Measurements from ENCODE around the gene FRMD1. TPM values are rescaled to one million over a fixed set of nuclear protein-coding genes. Genes with fewer than 3 reads are reported as not detected.

FRMD1 gene
- total RNA-seq, 1 experiment from 2014 or later, result 0.57 TPM

- TF ChIP-seq ZNF281 (CRISPR knock-in tag; IDR thresholded peaks at IDR 0.05) (no peak), FOXP1 (CRISPR knock-in tag; IDR thresholded peaks at IDR 0.05; ENCODE audit: borderline replicate concordance) (no peak), NR2C2 (CRISPR knock-in tag; IDR thresholded peaks at IDR 0.05) (no peak), E2F4 (CRISPR knock-in tag; IDR thresholded peaks at IDR 0.05; ENCODE audit: borderline replicate concordance, low read depth) (no peak)
Measured at GRCh38 chr6:168022488-168023321, 56.3 kb downstream of the FRMD1 start (continued).

DNA sequence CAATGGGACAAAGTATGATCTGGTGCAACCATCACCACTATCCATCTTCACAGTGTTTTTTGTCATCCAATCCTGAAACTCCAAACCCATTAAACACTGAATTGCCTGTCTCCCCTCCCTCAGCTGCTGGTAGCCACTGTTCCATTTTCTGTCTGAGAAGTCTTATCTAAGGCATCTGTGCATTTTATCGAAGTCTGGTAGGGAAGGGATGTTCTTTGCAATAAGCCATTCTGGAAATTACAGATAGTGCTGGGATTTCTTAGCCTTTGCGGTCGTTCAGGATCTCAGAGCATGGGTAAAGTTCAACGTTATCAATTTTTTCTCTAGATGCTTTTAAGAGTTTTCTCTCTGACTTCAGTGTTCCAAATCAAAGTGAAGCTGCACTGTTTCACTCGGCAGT, 57.4 kb downstream of the FRMD1 start:
- ChIA-PET POLR2A (no interaction called here), CTCF (no interaction called here)
- no peak for TF ChIP-seq AR (CRISPR knock-in tag; IDR thresholded peaks at IDR 0.05)
- no peak for TF ChIP-seq ZNF532 (CRISPR knock-in tag; IDR thresholded peaks at IDR 0.05; ENCODE audit: borderline replicate concordance)
- TF ChIP-seq EMX1 (CRISPR knock-in tag; IDR thresholded peaks at IDR 0.05), result no peak
- H3K27ac Mint-ChIP-seq, result no peak overlapping the region
- DNase-seq (ENCODE audit: low spot score) (no peak), ATAC-seq (no peak)
- H3K27me3 Mint-ChIP-seq (ENCODE audit: low read depth), result peaks cover 5% of the 10 kb centered on the region; the same call in 1 of the 2 replicates
- H3K36me3 Mint-ChIP-seq, result no peaks in the 10 kb centered on the region
- peaks cover 8% of the 10 kb centered on the region for H3K9me3 Mint-ChIP-seq
- no peak overlapping the region for H3K4me3 Mint-ChIP-seq
- peaks cover 24% of the 10 kb centered on the region for H3K4me1 Mint-ChIP-seq

DNA sequence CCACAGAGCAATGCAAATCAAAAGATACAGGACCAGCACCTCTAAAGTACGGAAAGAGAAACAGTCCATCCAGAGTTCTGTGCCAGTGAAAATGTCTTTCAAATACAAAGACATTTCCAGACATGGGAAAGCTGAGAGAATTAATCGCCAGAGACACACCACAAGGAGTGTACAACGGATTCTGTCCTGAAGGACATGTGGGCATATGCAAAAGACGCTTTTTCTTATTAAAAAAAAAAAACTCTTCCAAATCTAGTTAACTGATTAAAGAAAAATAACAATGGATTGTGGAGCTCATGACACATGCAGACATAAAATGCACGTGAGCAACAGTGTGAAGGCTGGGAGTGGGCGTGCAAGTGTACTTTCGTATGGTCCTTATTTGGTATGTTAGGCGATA, 58.8 kb downstream of the FRMD1 start:
- ChIA-PET CTCF (interaction anchor here (1.4 kb wide), 1 partner anchor 25 kb away, joined by 3 read pairs; no protein-coding TSS in a partner anchor), POLR2A (no interaction called here)
- H3K27ac Mint-ChIP-seq, result no peak overlapping the region
- ATAC-seq (no peak), DNase-seq (ENCODE audit: low spot score) (no peak)
- peaks cover 15% of the 10 kb centered on the region for H3K9me3 Mint-ChIP-seq
- no peak overlapping the region for H3K4me3 Mint-ChIP-seq
- peaks cover 23% of the 10 kb centered on the region for H3K4me1 Mint-ChIP-seq
- peaks cover 5% of the 10 kb centered on the region; the same call in 1 of the 2 replicates for H3K27me3 Mint-ChIP-seq (ENCODE audit: low read depth)
- H3K36me3 Mint-ChIP-seq, result 0 out of 2 replicates have a peak, but pooled peaks cover 4% of the 10 kb centered on the region
- TF ChIP-seq ZNF532 (CRISPR knock-in tag; IDR thresholded peaks at IDR 0.05; ENCODE audit: borderline replicate concordance) (no peak), ZBTB21 (CRISPR knock-in tag; IDR thresholded peaks at IDR 0.05; ENCODE audit: borderline replicate concordance) (no peak), E2F4 (CRISPR knock-in tag; IDR thresholded peaks at IDR 0.05; ENCODE audit: borderline replicate concordance, low read depth) (no peak), TEAD1 (CRISPR knock-in tag; IDR thresholded peaks at IDR 0.05) (no peak)
- TF ChIP-seq, protein P1, sequence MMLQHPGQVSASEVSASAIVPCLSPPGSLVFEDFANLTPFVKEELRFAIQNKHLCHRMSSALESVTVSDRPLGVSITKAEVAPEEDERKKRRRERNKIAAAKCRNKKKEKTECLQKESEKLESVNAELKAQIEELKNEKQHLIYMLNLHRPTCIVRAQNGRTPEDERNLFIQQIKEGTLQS (CRISPR knock-in tag; conservative IDR thresholded peaks at IDR 0.05), result no peak
